Type B pancreatic cell (in vitro differentiated cells): Measurements from ENCODE around the gene NT5DC1. TPM values are rescaled to one million over a fixed set of nuclear protein-coding genes. Genes with fewer than 3 reads are reported as not detected.
A peak's percentile ranks its signal among the peaks of the same experiment; 100 is the strongest.

Experiments
- DNase-seq: peaks from one replicate; pipeline ENCODE4 v3.0.0; 2021; ENCODE audit warnings: mixed read lengths; ENCODE audit not compliant: unreplicated experiment; ENCODE audit errors: extremely low spot score
- H3K27ac Mint-ChIP-seq: 2 replicates; pipeline ENCODE4 v1.8.0; 2021; ENCODE audit warnings: mild to moderate bottlenecking, mixed read lengths
- H3K27me3 Mint-ChIP-seq: 2 replicates; pipeline ENCODE4 v1.8.0; 2021; ENCODE audit warnings: mixed read lengths
- H3K36me3 Mint-ChIP-seq: 2 replicates; pipeline ENCODE4 v1.8.0; 2021; ENCODE audit warnings: mixed read lengths
- H3K4me1 Mint-ChIP-seq: one replicate; pipeline ENCODE4 v1.8.0; 2021; ENCODE audit warnings: mixed read lengths; ENCODE audit not compliant: unreplicated experiment
- H3K4me3 Mint-ChIP-seq: 2 replicates; pipeline ENCODE4 v1.8.0; 2021; ENCODE audit warnings: mild to moderate bottlenecking, mixed read lengths
- H3K9me3 Mint-ChIP-seq: 2 replicates; pipeline ENCODE4 v1.8.0; 2021; ENCODE audit warnings: mixed read lengths
- CTCF ChIP-seq: fragments of 200-600 bp; sonication (generic); conservative IDR thresholded peaks from 2 replicates; pipeline ENCODE4 v1.5.0; 2021; ENCODE audit warnings: antibody characterized with exemption, mild to moderate bottlenecking
- total RNA-seq: library from RNA; stranded (reverse); gene quantifications from 2 replicates; pipeline ENCODE4 v1.2.1, GENCODE V29; 2021; ENCODE audit warnings: low replicate concordance

NT5DC1 gene
- total RNA-seq, 1 donor from 2014 or later: 36.7 TPM

DNA sequence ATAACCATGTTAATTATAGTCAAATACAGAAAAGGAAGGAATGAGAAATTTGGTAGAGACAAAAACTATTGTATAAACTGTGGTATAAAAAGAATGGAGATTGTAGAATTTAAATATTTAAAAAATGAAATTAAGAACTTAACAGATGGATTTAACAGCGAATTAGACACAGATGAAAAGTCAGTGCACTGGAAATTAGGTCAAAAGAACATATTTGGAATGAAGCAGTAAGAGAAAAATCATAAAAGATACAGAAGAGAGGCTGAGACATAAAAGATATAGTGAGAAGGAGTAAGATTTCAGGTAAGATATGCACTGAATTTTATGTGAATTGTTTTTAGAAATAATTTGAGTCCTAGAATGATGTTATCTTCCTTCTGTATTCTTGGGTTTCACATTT lies 139.2 kb downstream of the NT5DC1 start:
- Mint-ChIP-seq H3K27ac (no peak overlapping the region), H3K27me3 (no peaks in the 10 kb centered on the region), H3K36me3 (peaks cover 7% of the 10 kb centered on the region), H3K4me3 (no peak overlapping the region), H3K4me1 (no peaks in the 10 kb centered on the region), H3K9me3 (no peaks in the 10 kb centered on the region)
- no peak for TF ChIP-seq CTCF
- no peak for DNase-seq

DNA sequence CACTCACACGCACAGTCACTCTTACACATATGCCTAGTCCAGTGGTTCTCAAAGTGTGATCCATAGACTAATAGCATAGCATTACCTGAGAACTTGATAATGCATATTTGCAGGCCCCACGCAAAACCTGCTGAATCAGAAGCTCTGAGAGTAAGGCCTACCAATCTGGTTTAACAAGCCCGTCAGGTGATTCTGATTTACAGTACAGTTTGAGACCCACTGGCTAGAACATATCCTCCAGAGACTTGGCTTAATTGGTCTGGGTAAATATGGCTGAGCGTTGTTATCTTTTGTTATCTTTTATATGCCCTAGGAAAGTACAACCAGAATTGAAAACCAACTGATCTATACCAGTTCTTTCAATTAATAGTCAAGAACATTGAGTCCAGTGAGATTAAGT lies 143.6 kb downstream of the NT5DC1 start:
- DNase-seq: no peak
- no peaks in the 10 kb centered on the region for H3K27me3 Mint-ChIP-seq
- no peaks in the 10 kb centered on the region for H3K9me3 Mint-ChIP-seq
- peaks cover 10% of the 10 kb centered on the region for H3K4me1 Mint-ChIP-seq
- H3K36me3 Mint-ChIP-seq: peaks cover 4% of the 10 kb centered on the region
- no peak for TF ChIP-seq CTCF
- H3K27ac Mint-ChIP-seq: peak overlapping the region; percentile 61
- peak overlapping the region; percentile 50 for H3K4me3 Mint-ChIP-seq

DNA sequence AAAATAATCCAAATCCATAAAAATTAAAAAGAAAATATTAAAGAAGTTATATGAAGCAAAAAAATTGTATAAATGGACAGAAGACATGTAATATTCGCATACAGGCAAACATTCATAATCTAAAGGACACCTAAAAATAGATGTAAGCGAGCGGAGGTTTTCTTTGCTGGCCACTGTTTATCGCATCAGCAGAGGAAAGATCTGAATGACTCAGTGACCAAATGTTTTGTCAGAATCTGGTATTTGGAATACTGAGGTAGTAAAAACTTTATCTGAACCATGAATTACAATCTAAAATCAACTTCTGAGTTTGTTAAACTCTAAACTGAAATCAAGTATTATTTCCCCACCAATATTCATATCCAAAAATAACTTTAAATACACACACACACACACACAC lies 145.4 kb downstream of the NT5DC1 start:
- Mint-ChIP-seq H3K27me3 (no peaks in the 10 kb centered on the region), H3K27ac (no peak overlapping the region), H3K9me3 (no peaks in the 10 kb centered on the region), H3K4me1 (peaks cover 22% of the 10 kb centered on the region), H3K4me3 (no peak overlapping the region), H3K36me3 (peaks cover 12% of the 10 kb centered on the region)
- no peak for TF ChIP-seq CTCF
- DNase-seq: no peak

- no peaks in the 10 kb centered on the region for H3K27me3 Mint-ChIP-seq
- no peak for DNase-seq
- no peak overlapping the region for H3K4me3 Mint-ChIP-seq
- H3K9me3 Mint-ChIP-seq: no peaks in the 10 kb centered on the region
- no peak overlapping the region for H3K27ac Mint-ChIP-seq
- H3K4me1 Mint-ChIP-seq: peaks cover 32% of the 10 kb centered on the region
- peaks cover 22% of the 10 kb centered on the region for H3K36me3 Mint-ChIP-seq
- no peak for TF ChIP-seq CTCF
Measured at GRCh38 chr6:116247285-116247684, 146.6 kb downstream of the NT5DC1 start.

DNA sequence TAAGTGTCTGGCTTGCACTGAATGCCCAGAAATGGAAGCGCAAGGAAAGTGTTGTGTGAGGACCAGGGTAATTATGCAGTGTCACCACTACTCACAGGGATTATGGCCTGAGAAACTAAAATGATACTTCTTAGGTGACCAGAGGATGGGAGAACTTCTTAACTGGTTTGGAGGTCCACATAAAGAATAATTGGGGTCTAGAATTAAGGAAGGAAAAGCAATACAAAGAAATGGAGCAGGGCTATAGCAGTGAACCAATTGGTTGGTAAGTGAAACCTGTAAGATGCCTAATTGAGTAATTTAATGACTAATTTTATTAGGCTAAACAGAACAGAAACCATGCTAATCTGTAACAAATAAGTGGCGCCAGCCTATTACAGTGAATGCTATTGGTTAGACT lies 147.9 kb downstream of the NT5DC1 start:
- Mint-ChIP-seq H3K9me3 (no peaks in the 10 kb centered on the region), H3K36me3 (peaks cover 24% of the 10 kb centered on the region), H3K4me3 (no peak overlapping the region), H3K27me3 (no peaks in the 10 kb centered on the region), H3K4me1 (peaks cover 35% of the 10 kb centered on the region), H3K27ac (no peak overlapping the region)
- TF ChIP-seq CTCF: no peak
- DNase-seq: no peak
